Effector memory CD4-positive, alpha-beta T cell (primary cell): ENCODE data around the gene PHACTR4.

Experiments used
- DNase-seq, 3 donors: peaks; one replicate each; pipeline ENCODE4 v3.0.0-alpha.2; 2020
- H3K27ac ChIP-seq: 2 replicates; pipeline ENCODE4 v1.7.0; 2013; ENCODE audit warnings: mild to moderate bottlenecking, low read length, moderate library complexity; ENCODE audit not compliant: insufficient read depth, poor library complexity, severe bottlenecking
- H3K27me3 ChIP-seq: replicated peaks from 2 replicates; pipeline ENCODE4 v1.7.0; 2013; ENCODE audit warnings: mild to moderate bottlenecking, low read length; ENCODE audit not compliant: insufficient read depth, control insufficient read depth, poor library complexity, severe bottlenecking
- H3K36me3 ChIP-seq: 2 replicates; pipeline ENCODE4 v1.7.0; 2013; ENCODE audit warnings: mild to moderate bottlenecking, low read length, moderate library complexity; ENCODE audit not compliant: control insufficient read depth, insufficient read depth
- H3K4me1 ChIP-seq: 2 replicates; pipeline ENCODE4 v1.7.0; 2013; ENCODE audit warnings: low read length, mild to moderate bottlenecking; ENCODE audit not compliant: control insufficient read depth, insufficient read depth, poor library complexity, severe bottlenecking
- H3K4me3 ChIP-seq: 2 replicates; pipeline ENCODE4 v1.7.0; 2013; ENCODE audit warnings: low read length, low read depth, mild to moderate bottlenecking; ENCODE audit not compliant: insufficient read depth, poor library complexity, severe bottlenecking
- H3K9me3 ChIP-seq: 2 replicates; pipeline ENCODE4 v1.7.0; 2013; ENCODE audit warnings: mild to moderate bottlenecking, low read length, moderate library complexity; ENCODE audit not compliant: control insufficient read depth

Gene PHACTR4

GRCh38 chr1:28421744-28422143, 52.2 kb downstream of the PHACTR4 start:
- H3K4me1 ChIP-seq = no peaks in the 10 kb centered on the region
- H3K27ac ChIP-seq = no peak overlapping the region
- no peaks in the 10 kb centered on the region for H3K36me3 ChIP-seq
- no peak overlapping the region for H3K4me3 ChIP-seq
- no peaks in the 10 kb centered on the region for H3K9me3 ChIP-seq
- no peak for DNase-seq
- H3K27me3 ChIP-seq = no peaks in the 10 kb centered on the region

- no peaks in the 10 kb centered on the region for H3K36me3 ChIP-seq
Measured at GRCh38 chr1:28426831-28427230, 57.3 kb downstream of the PHACTR4 start.

GRCh38 chr1:28428012-28428411, 58.5 kb downstream of the PHACTR4 start:
- Histone ChIP-seq H3K36me3 (no peaks in the 10 kb centered on the region), H3K4me3 (no peak overlapping the region), H3K27ac (no peak overlapping the region), H3K27me3 (no peaks in the 10 kb centered on the region), H3K9me3 (no peaks in the 10 kb centered on the region), H3K4me1 (no peaks in the 10 kb centered on the region)
- DNase-seq = no peak

More at GRCh38 chr1:28426831-28427230, 57.3 kb downstream of the PHACTR4 start:
- Histone ChIP-seq H3K27ac (no peak overlapping the region), H3K4me3 (no peak overlapping the region), H3K27me3 (no peaks in the 10 kb centered on the region), H3K9me3 (no peaks in the 10 kb centered on the region), H3K4me1 (no peaks in the 10 kb centered on the region)
- no peak for DNase-seq

- Histone ChIP-seq H3K27ac (no peak overlapping the region), H3K27me3 (no peaks in the 10 kb centered on the region), H3K9me3 (no peaks in the 10 kb centered on the region), H3K4me3 (no peak overlapping the region), H3K4me1 (no peaks in the 10 kb centered on the region), H3K36me3 (no peaks in the 10 kb centered on the region)
- DNase-seq = no peak
Measured at GRCh38 chr1:28428990-28429520, 59.5 kb downstream of the PHACTR4 start.

- Histone ChIP-seq H3K27me3 (no peaks in the 10 kb centered on the region), H3K9me3 (no peaks in the 10 kb centered on the region), H3K4me1 (no peaks in the 10 kb centered on the region), H3K36me3 (no peaks in the 10 kb centered on the region), H3K27ac (no peak overlapping the region), H3K4me3 (no peak overlapping the region)
- no peak for DNase-seq
Measured at GRCh38 chr1:28436211-28436769, 66.8 kb downstream of the PHACTR4 start.

- H3K9me3 ChIP-seq = no peaks in the 10 kb centered on the region
- H3K4me3 ChIP-seq = no peak overlapping the region
- H3K36me3 ChIP-seq = no peaks in the 10 kb centered on the region
- no peak overlapping the region for H3K27ac ChIP-seq
- no peaks in the 10 kb centered on the region for H3K27me3 ChIP-seq
- no peaks in the 10 kb centered on the region for H3K4me1 ChIP-seq
- no peak for DNase-seq
Measured at GRCh38 chr1:28437264-28437923, 67.9 kb downstream of the PHACTR4 start.

GRCh38 chr1:28437924-28438699, 68.6 kb downstream of the PHACTR4 start:
- no peak overlapping the region for H3K4me3 ChIP-seq
- H3K36me3 ChIP-seq = no peaks in the 10 kb centered on the region
- no peaks in the 10 kb centered on the region for H3K4me1 ChIP-seq
- no peaks in the 10 kb centered on the region for H3K9me3 ChIP-seq
- no peaks in the 10 kb centered on the region for H3K27me3 ChIP-seq
- H3K27ac ChIP-seq = no peak overlapping the region
- DNase-seq = no peak

GRCh38 chr1:28439320-28439719, 69.8 kb downstream of the PHACTR4 start:
- no peak for DNase-seq

GRCh38 chr1:28441674-28442073, 72.1 kb downstream of the PHACTR4 start:
- no peak for DNase-seq
- no peaks in the 10 kb centered on the region for H3K9me3 ChIP-seq
- H3K4me3 ChIP-seq = no peak overlapping the region
- H3K27me3 ChIP-seq = no peaks in the 10 kb centered on the region
- H3K4me1 ChIP-seq = no peaks in the 10 kb centered on the region
- no peak overlapping the region for H3K27ac ChIP-seq
- no peaks in the 10 kb centered on the region for H3K36me3 ChIP-seq

More at GRCh38 chr1:28439320-28439719, 69.8 kb downstream of the PHACTR4 start:
- no peak overlapping the region for H3K27ac ChIP-seq
- H3K9me3 ChIP-seq = no peaks in the 10 kb centered on the region
- H3K36me3 ChIP-seq = no peaks in the 10 kb centered on the region
- H3K27me3 ChIP-seq = no peaks in the 10 kb centered on the region
- no peak overlapping the region for H3K4me3 ChIP-seq
- H3K4me1 ChIP-seq = no peaks in the 10 kb centered on the region

GRCh38 chr1:28443550-28443949, 74.0 kb downstream of the PHACTR4 start:
- no peaks in the 10 kb centered on the region for H3K36me3 ChIP-seq
- H3K4me1 ChIP-seq = no peaks in the 10 kb centered on the region
- H3K4me3 ChIP-seq = no peak overlapping the region
- no peaks in the 10 kb centered on the region for H3K9me3 ChIP-seq
- H3K27me3 ChIP-seq = no peaks in the 10 kb centered on the region
- H3K27ac ChIP-seq = no peak overlapping the region
- DNase-seq = no peak
